Activated T-helper 2 cell treated with anti-CD3 and anti-CD28 coated beads, Interferon-gamma antibody, Interleukin-2, Interleukin-4, amounts not matched to agents 10 μg/mL and 5 μg/mL and 100 μg/mL, durations not matched to agents 14 hours and 24 hours and 36 hours (primary cell): Measurements from ENCODE around the gene GSPT1. TPM values are rescaled to one million over a fixed set of nuclear protein-coding genes. Genes with fewer than 3 reads are reported as not detected.

Source experiments
- DNase-seq: peaks from one replicate; pipeline ENCODE4 v3.0.0; 2021; ENCODE audit warnings: low spot score
- H3K27ac Mint-ChIP-seq: one replicate; pipeline ENCODE4 v1.8.0; 2021; ENCODE audit warnings: mixed read lengths
- H3K27me3 Mint-ChIP-seq: one replicate; pipeline ENCODE4 v1.8.0; 2021; ENCODE audit warnings: low read depth, mixed read lengths
- H3K36me3 Mint-ChIP-seq: one replicate; pipeline ENCODE4 v1.8.0; 2021; ENCODE audit warnings: low read depth, mixed read lengths
- H3K4me1 Mint-ChIP-seq: one replicate; pipeline ENCODE4 v1.8.0; 2021; ENCODE audit warnings: low read depth, mixed read lengths
- H3K4me3 Mint-ChIP-seq: one replicate; pipeline ENCODE4 v1.8.0; 2021; ENCODE audit warnings: low read depth, mild to moderate bottlenecking, moderate library complexity, mixed read lengths
- H3K9me3 Mint-ChIP-seq: one replicate; pipeline ENCODE4 v1.8.0; 2021; ENCODE audit warnings: mixed read lengths
- intact Hi-C: fragments of 100-400 bp; cut with micrococcal nuclease; formaldehyde crosslinking; loops from one replicate; pipeline ENCODE4 v1.15.1; 2023
- total RNA-seq: library from RNA; stranded (reverse); gene quantifications from 2 replicates; pipeline ENCODE4 v1.2.3, GENCODE V29; 2022

GSPT1 gene
- total RNA-seq, 1 donor from 2014 or later = 216 TPM

GRCh38 chr16:11901091-11901490 lies 14.7 kb downstream of the GSPT1 start:
- Mint-ChIP-seq H3K27ac (peak overlapping the region; percentile 63), H3K4me1 (peaks cover 23% of the 10 kb centered on the region), H3K9me3 (no peaks in the 10 kb centered on the region), H3K36me3 (peaks cover 48% of the 10 kb centered on the region), H3K27me3 (no peaks in the 10 kb centered on the region), H3K4me3 (no peak overlapping the region)
- intact Hi-C loops = no loop called here
- no peak for DNase-seq

GRCh38 chr16:11896486-11897176 lies 19.1 kb downstream of the GSPT1 start:
- H3K4me3 Mint-ChIP-seq = no peak overlapping the region
- H3K27me3 Mint-ChIP-seq = no peaks in the 10 kb centered on the region
- H3K27ac Mint-ChIP-seq = peak overlapping the region; percentile 51
- peaks cover 51% of the 10 kb centered on the region for H3K36me3 Mint-ChIP-seq
- H3K9me3 Mint-ChIP-seq = no peaks in the 10 kb centered on the region
- intact Hi-C loops = no loop called here
- peaks cover 23% of the 10 kb centered on the region for H3K4me1 Mint-ChIP-seq
- no peak for DNase-seq

- Mint-ChIP-seq H3K4me1 (peaks cover 10% of the 10 kb centered on the region), H3K27me3 (no peaks in the 10 kb centered on the region), H3K27ac (no peak overlapping the region), H3K4me3 (no peak overlapping the region), H3K36me3 (peaks cover 56% of the 10 kb centered on the region), H3K9me3 (no peaks in the 10 kb centered on the region)
- no peak for DNase-seq
- intact Hi-C loops = no loop called here
Observed at GRCh38 chr16:11893571-11893970, 22.2 kb downstream of the GSPT1 start.

GRCh38 chr16:11892761-11893160 lies 23.0 kb downstream of the GSPT1 start:
- Mint-ChIP-seq H3K27ac (no peak overlapping the region), H3K9me3 (no peaks in the 10 kb centered on the region), H3K4me3 (no peak overlapping the region), H3K27me3 (no peaks in the 10 kb centered on the region), H3K36me3 (peaks cover 57% of the 10 kb centered on the region), H3K4me1 (peaks cover 5% of the 10 kb centered on the region)
- intact Hi-C loops = no loop called here
- no peak for DNase-seq

- no peak for DNase-seq
- intact Hi-C loops = no loop called here
- Mint-ChIP-seq H3K4me1 (no peaks in the 10 kb centered on the region), H3K4me3 (no peak overlapping the region), H3K9me3 (no peaks in the 10 kb centered on the region), H3K36me3 (peaks cover 62% of the 10 kb centered on the region), H3K27me3 (no peaks in the 10 kb centered on the region), H3K27ac (no peak overlapping the region)
Observed at GRCh38 chr16:11890231-11890965, 25.4 kb downstream of the GSPT1 start.

- peaks cover 70% of the 10 kb centered on the region for H3K36me3 Mint-ChIP-seq
- no peaks in the 10 kb centered on the region for H3K9me3 Mint-ChIP-seq
- H3K4me1 Mint-ChIP-seq = peaks cover 2% of the 10 kb centered on the region
- H3K4me3 Mint-ChIP-seq = no peak overlapping the region
- H3K27ac Mint-ChIP-seq = no peak overlapping the region
- intact Hi-C loops = no loop called here
- H3K27me3 Mint-ChIP-seq = no peaks in the 10 kb centered on the region
- no peak for DNase-seq
Observed at GRCh38 chr16:11886881-11887280, 28.9 kb downstream of the GSPT1 start.

- Mint-ChIP-seq H3K36me3 (peaks cover 83% of the 10 kb centered on the region), H3K4me1 (peaks cover 4% of the 10 kb centered on the region), H3K9me3 (no peaks in the 10 kb centered on the region), H3K27ac (no peak overlapping the region), H3K4me3 (no peak overlapping the region), H3K27me3 (no peaks in the 10 kb centered on the region)
- DNase-seq = no peak
- intact Hi-C loops = no loop called here
Observed at GRCh38 chr16:11884035-11884434, 31.7 kb downstream of the GSPT1 start.

GRCh38 chr16:11880007-11880406 lies 35.7 kb downstream of the GSPT1 start:
- H3K27me3 Mint-ChIP-seq = no peaks in the 10 kb centered on the region
- peaks cover 75% of the 10 kb centered on the region for H3K36me3 Mint-ChIP-seq
- no peak overlapping the region for H3K27ac Mint-ChIP-seq
- intact Hi-C loops = no loop called here
- no peak for DNase-seq
- H3K4me1 Mint-ChIP-seq = peaks cover 4% of the 10 kb centered on the region
- H3K9me3 Mint-ChIP-seq = no peaks in the 10 kb centered on the region
- no peak overlapping the region for H3K4me3 Mint-ChIP-seq

- Mint-ChIP-seq H3K4me1 (peaks cover 3% of the 10 kb centered on the region), H3K9me3 (no peaks in the 10 kb centered on the region), H3K36me3 (peaks cover 78% of the 10 kb centered on the region), H3K27me3 (no peaks in the 10 kb centered on the region), H3K4me3 (no peak overlapping the region), H3K27ac (no peak overlapping the region)
- intact Hi-C loops = no loop called here
- no peak for DNase-seq
Observed at GRCh38 chr16:11877374-11877773, 38.4 kb downstream of the GSPT1 start.

- Mint-ChIP-seq H3K4me3 (no peak overlapping the region), H3K9me3 (no peaks in the 10 kb centered on the region), H3K36me3 (peaks cover 75% of the 10 kb centered on the region), H3K27me3 (no peaks in the 10 kb centered on the region), H3K4me1 (peaks cover 2% of the 10 kb centered on the region), H3K27ac (no peak overlapping the region)
- no peak for DNase-seq
- intact Hi-C loops = no loop called here
Observed at GRCh38 chr16:11876306-11876705, 39.5 kb downstream of the GSPT1 start.

- Mint-ChIP-seq H3K4me1 (peaks cover 1% of the 10 kb centered on the region), H3K9me3 (no peaks in the 10 kb centered on the region), H3K4me3 (no peak overlapping the region), H3K27ac (no peak overlapping the region), H3K27me3 (no peaks in the 10 kb centered on the region), H3K36me3 (peaks cover 70% of the 10 kb centered on the region)
- DNase-seq = no peak
- intact Hi-C loops = no loop called here
Observed at GRCh38 chr16:11875721-11876120, 40.0 kb downstream of the GSPT1 start.

GRCh38 chr16:11871193-11871592 lies 44.6 kb downstream of the GSPT1 start:
- H3K4me3 Mint-ChIP-seq = no peak overlapping the region
- no peak overlapping the region for H3K27ac Mint-ChIP-seq
- peaks cover 59% of the 10 kb centered on the region for H3K36me3 Mint-ChIP-seq
- no peak for DNase-seq
- no peaks in the 10 kb centered on the region for H3K27me3 Mint-ChIP-seq
- intact Hi-C loops = no loop called here
- peaks cover 1% of the 10 kb centered on the region for H3K4me1 Mint-ChIP-seq
- no peaks in the 10 kb centered on the region for H3K9me3 Mint-ChIP-seq

- no peaks in the 10 kb centered on the region for H3K9me3 Mint-ChIP-seq
- intact Hi-C loops = no loop called here
- no peak overlapping the region for H3K27ac Mint-ChIP-seq
- H3K4me3 Mint-ChIP-seq = no peak overlapping the region
- H3K4me1 Mint-ChIP-seq = peaks cover 1% of the 10 kb centered on the region
- no peak for DNase-seq
- H3K27me3 Mint-ChIP-seq = no peaks in the 10 kb centered on the region
- peaks cover 51% of the 10 kb centered on the region for H3K36me3 Mint-ChIP-seq
Observed at GRCh38 chr16:11870399-11870798, 45.4 kb downstream of the GSPT1 start.
